Mononuclear cell (primary cell): ENCODE data around the gene ALK. TPM values are rescaled to one million over a fixed set of nuclear protein-coding genes. Genes with fewer than 3 reads are reported as not detected.

ENCODE experiments used
- total RNA-seq: library from RNA; depleted of rRNA; stranded (reverse); fragments of >200 nt; gene quantifications from one replicate; pipeline ENCODE4 v1.2.3, GENCODE V29; 2012

Gene ALK
- total RNA-seq, 1 donor = not detected

Other genes with a start within 250 kb of the ALK start
- 625 TPM for gene YPEL5, start 225.4 kb upstream of the ALK start, total RNA-seq